ENCODE data around the gene COX7B.

GRCh38 chrX:77945910-77946545 is 46.8 kb downstream of the COX7B start:
- no peak for TF ChIP-seq EZH2 (IDR thresholded peaks at IDR 0.05; ENCODE audit: borderline replicate concordance)
- TF ChIP-seq, protein P1, sequence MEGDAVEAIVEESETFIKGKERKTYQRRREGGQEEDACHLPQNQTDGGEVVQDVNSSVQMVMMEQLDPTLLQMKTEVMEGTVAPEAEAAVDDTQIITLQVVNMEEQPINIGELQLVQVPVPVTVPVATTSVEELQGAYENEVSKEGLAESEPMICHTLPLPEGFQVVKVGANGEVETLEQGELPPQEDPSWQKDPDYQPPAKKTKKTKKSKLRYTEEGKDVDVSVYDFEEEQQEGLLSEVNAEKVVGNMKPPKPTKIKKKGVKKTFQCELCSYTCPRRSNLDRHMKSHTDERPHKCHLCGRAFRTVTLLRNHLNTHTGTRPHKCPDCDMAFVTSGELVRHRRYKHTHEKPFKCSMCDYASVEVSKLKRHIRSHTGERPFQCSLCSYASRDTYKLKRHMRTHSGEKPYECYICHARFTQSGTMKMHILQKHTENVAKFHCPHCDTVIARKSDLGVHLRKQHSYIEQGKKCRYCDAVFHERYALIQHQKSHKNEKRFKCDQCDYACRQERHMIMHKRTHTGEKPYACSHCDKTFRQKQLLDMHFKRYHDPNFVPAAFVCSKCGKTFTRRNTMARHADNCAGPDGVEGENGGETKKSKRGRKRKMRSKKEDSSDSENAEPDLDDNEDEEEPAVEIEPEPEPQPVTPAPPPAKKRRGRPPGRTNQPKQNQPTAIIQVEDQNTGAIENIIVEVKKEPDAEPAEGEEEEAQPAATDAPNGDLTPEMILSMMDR (IDR thresholded peaks at IDR 0.05; ENCODE audit: poor library complexity), result no peak
- no peak for TF ChIP-seq EZH2phosphoT487 (IDR thresholded peaks at IDR 0.05; ENCODE audit: low read depth, severe bottlenecking, unreplicated experiment)
